HUES6 (cell line): ENCODE results near the gene ATP11A.

ENCODE experiments used
- H3K27ac ChIP-seq: 2 replicates; pipeline ENCODE4 v1.7.0; 2013; ENCODE audit warnings: low read depth, mild to moderate bottlenecking, low read length, inconsistent platforms
- H3K27me3 ChIP-seq: 2 replicates; pipeline ENCODE4 v1.6.1; 2013; ENCODE audit warnings: low read length; ENCODE audit not compliant: control insufficient read depth, insufficient read depth
- H3K36me3 ChIP-seq: 2 replicates; pipeline ENCODE4 v1.6.1; 2013; ENCODE audit warnings: low read length; ENCODE audit not compliant: control insufficient read depth, insufficient read depth
- H3K4me1 ChIP-seq: 2 replicates; pipeline ENCODE4 v1.6.1; 2013; ENCODE audit warnings: low read length; ENCODE audit not compliant: control insufficient read depth, insufficient read depth
- H3K4me3 ChIP-seq: 2 replicates; pipeline ENCODE4 v1.5.1; 2013; ENCODE audit warnings: low read depth, low read length
- H3K9ac ChIP-seq: one replicate; pipeline ENCODE4 v1.6.1; 2013; ENCODE audit warnings: mild to moderate bottlenecking, low read length
- H3K9me3 ChIP-seq: 2 replicates; pipeline ENCODE4 v1.6.1; 2013; ENCODE audit warnings: low read depth, low read length; ENCODE audit not compliant: control insufficient read depth, insufficient read depth

The ATP11A gene

GRCh38 chr13:112693831-112694497, 4.1 kb downstream of the ATP11A start:
- Histone ChIP-seq H3K4me3 (no peak overlapping the region), H3K27ac (no peak overlapping the region), H3K9ac (no peak overlapping the region), H3K9me3 (no peaks in the 10 kb centered on the region), H3K36me3 (peaks cover 4% of the 10 kb centered on the region; the same call in 1 of the 2 replicates), H3K4me1 (peaks cover 35% of the 10 kb centered on the region), H3K27me3 (peaks cover 8% of the 10 kb centered on the region; the same call in 1 of the 2 replicates)

GRCh38 chr13:112695121-112695520, 5.3 kb downstream of the ATP11A start:
- no peak overlapping the region for H3K4me3 ChIP-seq
- peaks cover 8% of the 10 kb centered on the region; the same call in 1 of the 2 replicates for H3K27me3 ChIP-seq
- H3K9ac ChIP-seq: no peak overlapping the region
- H3K27ac ChIP-seq: no peak overlapping the region
- no peaks in the 10 kb centered on the region for H3K9me3 ChIP-seq
- peaks cover 4% of the 10 kb centered on the region; the same call in 1 of the 2 replicates for H3K36me3 ChIP-seq
- peaks cover 31% of the 10 kb centered on the region for H3K4me1 ChIP-seq

- peaks cover 4% of the 10 kb centered on the region; the same call in 1 of the 2 replicates for H3K36me3 ChIP-seq
- H3K9me3 ChIP-seq: no peaks in the 10 kb centered on the region
- no peak overlapping the region for H3K9ac ChIP-seq
- peaks cover 31% of the 10 kb centered on the region for H3K4me1 ChIP-seq
- H3K27ac ChIP-seq: no peak overlapping the region; the same call in 1 of the 2 replicates
- peaks cover 8% of the 10 kb centered on the region; the same call in 1 of the 2 replicates for H3K27me3 ChIP-seq
- H3K4me3 ChIP-seq: no peak overlapping the region
Measured at GRCh38 chr13:112696001-112696868, 6.4 kb downstream of the ATP11A start.

- Histone ChIP-seq H3K4me1 (peaks cover 25% of the 10 kb centered on the region), H3K27me3 (peaks cover under 1% of the 10 kb centered on the region; the same call in 1 of the 2 replicates), H3K36me3 (peaks cover 4% of the 10 kb centered on the region; the same call in 1 of the 2 replicates), H3K4me3 (no peak overlapping the region), H3K9ac (no peak overlapping the region), H3K9me3 (no peaks in the 10 kb centered on the region), H3K27ac (no peak overlapping the region; the same call in 1 of the 2 replicates)
Measured at GRCh38 chr13:112696869-112697465, 7.1 kb downstream of the ATP11A start.

GRCh38 chr13:112697756-112698655, 8.2 kb downstream of the ATP11A start:
- Histone ChIP-seq H3K27me3 (no peaks in the 10 kb centered on the region), H3K4me1 (peaks cover 29% of the 10 kb centered on the region), H3K4me3 (no peak overlapping the region), H3K27ac (no peak overlapping the region), H3K9me3 (no peaks in the 10 kb centered on the region), H3K36me3 (peaks cover 4% of the 10 kb centered on the region; the same call in 1 of the 2 replicates), H3K9ac (no peak overlapping the region)

GRCh38 chr13:112699322-112699918, 9.6 kb downstream of the ATP11A start:
- H3K4me1 ChIP-seq: peaks cover 29% of the 10 kb centered on the region
- peaks cover 4% of the 10 kb centered on the region; the same call in 1 of the 2 replicates for H3K36me3 ChIP-seq
- H3K9me3 ChIP-seq: no peaks in the 10 kb centered on the region
- no peak overlapping the region for H3K27ac ChIP-seq
- H3K9ac ChIP-seq: no peak overlapping the region
- no peaks in the 10 kb centered on the region for H3K27me3 ChIP-seq
- no peak overlapping the region for H3K4me3 ChIP-seq

- Histone ChIP-seq H3K4me3 (no peak overlapping the region), H3K27me3 (no peaks in the 10 kb centered on the region), H3K36me3 (peaks cover 4% of the 10 kb centered on the region; the same call in 1 of the 2 replicates), H3K9ac (no peak overlapping the region), H3K9me3 (no peaks in the 10 kb centered on the region), H3K4me1 (peaks cover 39% of the 10 kb centered on the region), H3K27ac (no peak overlapping the region)
Measured at GRCh38 chr13:112700291-112701060, 10.6 kb downstream of the ATP11A start.

GRCh38 chr13:112702341-112702985, 12.6 kb downstream of the ATP11A start:
- Histone ChIP-seq H3K4me3 (no peak overlapping the region), H3K4me1 (peaks cover 40% of the 10 kb centered on the region), H3K9me3 (no peaks in the 10 kb centered on the region), H3K9ac (no peak overlapping the region), H3K27me3 (no peaks in the 10 kb centered on the region), H3K27ac (no peak overlapping the region), H3K36me3 (no peaks in the 10 kb centered on the region)

- Histone ChIP-seq H3K36me3 (no peaks in the 10 kb centered on the region), H3K27me3 (no peaks in the 10 kb centered on the region), H3K9me3 (no peaks in the 10 kb centered on the region), H3K27ac (no peak overlapping the region), H3K4me1 (peaks cover 37% of the 10 kb centered on the region), H3K9ac (no peak overlapping the region), H3K4me3 (no peak overlapping the region)
Measured at GRCh38 chr13:112702986-112703379, 13.1 kb downstream of the ATP11A start.
